ENCODE results near the gene TTC29. TPM values are rescaled to one million over a fixed set of nuclear protein-coding genes. Genes with fewer than 3 reads are reported as not detected.

The TTC29 gene
- total RNA-seq, 1 donor from 2014 or later, result 0.56 TPM

DNA sequence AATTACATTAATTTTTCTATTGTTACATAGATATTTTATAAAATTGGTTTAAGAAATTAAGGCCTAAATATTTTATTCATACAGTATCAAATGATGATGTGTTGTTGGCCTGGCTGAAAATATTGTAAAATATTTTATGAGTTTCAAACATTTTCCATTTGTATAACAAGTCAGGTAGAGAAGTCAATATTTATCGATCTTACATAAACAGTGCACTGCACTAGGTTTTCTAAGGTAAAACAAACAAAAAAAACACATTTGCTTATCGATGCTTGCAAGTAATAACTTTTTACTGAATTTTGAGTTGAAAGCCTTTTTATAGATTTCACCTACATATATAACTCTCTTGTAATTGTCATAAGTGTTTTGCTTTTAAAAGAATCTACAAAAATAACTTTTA lies 7.2 kb upstream of the TTC29 start:
- Mint-ChIP-seq H3K9me3 (no peaks in the 10 kb centered on the region), H3K27ac (no peak overlapping the region), H3K4me1 (no peaks in the 10 kb centered on the region), H3K27me3 (ENCODE audit: low read depth) (peaks cover 5% of the 10 kb centered on the region), H3K4me3 (no peak overlapping the region), H3K36me3 (no peaks in the 10 kb centered on the region)
- DNase-seq (ENCODE audit: low spot score in 2 of 2, unreplicated experiment in 2 of 2), result no peak
- TF ChIP-seq, protein P1, sequence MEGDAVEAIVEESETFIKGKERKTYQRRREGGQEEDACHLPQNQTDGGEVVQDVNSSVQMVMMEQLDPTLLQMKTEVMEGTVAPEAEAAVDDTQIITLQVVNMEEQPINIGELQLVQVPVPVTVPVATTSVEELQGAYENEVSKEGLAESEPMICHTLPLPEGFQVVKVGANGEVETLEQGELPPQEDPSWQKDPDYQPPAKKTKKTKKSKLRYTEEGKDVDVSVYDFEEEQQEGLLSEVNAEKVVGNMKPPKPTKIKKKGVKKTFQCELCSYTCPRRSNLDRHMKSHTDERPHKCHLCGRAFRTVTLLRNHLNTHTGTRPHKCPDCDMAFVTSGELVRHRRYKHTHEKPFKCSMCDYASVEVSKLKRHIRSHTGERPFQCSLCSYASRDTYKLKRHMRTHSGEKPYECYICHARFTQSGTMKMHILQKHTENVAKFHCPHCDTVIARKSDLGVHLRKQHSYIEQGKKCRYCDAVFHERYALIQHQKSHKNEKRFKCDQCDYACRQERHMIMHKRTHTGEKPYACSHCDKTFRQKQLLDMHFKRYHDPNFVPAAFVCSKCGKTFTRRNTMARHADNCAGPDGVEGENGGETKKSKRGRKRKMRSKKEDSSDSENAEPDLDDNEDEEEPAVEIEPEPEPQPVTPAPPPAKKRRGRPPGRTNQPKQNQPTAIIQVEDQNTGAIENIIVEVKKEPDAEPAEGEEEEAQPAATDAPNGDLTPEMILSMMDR (IDR thresholded peaks at IDR 0.05; ENCODE audit: unreplicated experiment), result no peak

DNA sequence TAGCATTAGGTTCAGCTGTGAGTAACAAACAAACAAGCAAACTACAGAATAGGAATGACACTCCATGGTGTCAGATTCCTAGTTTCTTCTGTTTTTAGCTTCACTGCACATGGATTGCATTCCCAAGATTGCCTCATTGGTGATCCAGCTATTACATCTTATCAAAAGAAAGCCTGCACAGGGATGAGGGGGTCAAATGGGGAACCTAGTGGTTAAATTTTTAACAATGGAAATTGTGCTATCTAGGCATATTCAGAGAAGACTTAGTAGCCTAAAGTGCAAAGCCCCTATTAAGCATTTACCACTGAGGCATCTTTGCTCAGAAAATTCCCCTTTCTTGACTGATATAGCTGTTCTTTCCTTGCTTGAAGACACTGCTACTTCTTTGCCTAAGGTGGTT lies 3.9 kb upstream of the TTC29 start:
- DNase-seq (ENCODE audit: low spot score in 2 of 2, unreplicated experiment in 2 of 2), result no peak
- Mint-ChIP-seq H3K4me1 (peaks cover 10% of the 10 kb centered on the region), H3K9me3 (no peaks in the 10 kb centered on the region), H3K27me3 (ENCODE audit: low read depth) (peaks cover 12% of the 10 kb centered on the region), H3K36me3 (no peaks in the 10 kb centered on the region), H3K27ac (no peak overlapping the region), H3K4me3 (no peak overlapping the region)
- TF ChIP-seq, protein P1 (IDR thresholded peaks at IDR 0.05; ENCODE audit: unreplicated experiment), result no peak

DNA sequence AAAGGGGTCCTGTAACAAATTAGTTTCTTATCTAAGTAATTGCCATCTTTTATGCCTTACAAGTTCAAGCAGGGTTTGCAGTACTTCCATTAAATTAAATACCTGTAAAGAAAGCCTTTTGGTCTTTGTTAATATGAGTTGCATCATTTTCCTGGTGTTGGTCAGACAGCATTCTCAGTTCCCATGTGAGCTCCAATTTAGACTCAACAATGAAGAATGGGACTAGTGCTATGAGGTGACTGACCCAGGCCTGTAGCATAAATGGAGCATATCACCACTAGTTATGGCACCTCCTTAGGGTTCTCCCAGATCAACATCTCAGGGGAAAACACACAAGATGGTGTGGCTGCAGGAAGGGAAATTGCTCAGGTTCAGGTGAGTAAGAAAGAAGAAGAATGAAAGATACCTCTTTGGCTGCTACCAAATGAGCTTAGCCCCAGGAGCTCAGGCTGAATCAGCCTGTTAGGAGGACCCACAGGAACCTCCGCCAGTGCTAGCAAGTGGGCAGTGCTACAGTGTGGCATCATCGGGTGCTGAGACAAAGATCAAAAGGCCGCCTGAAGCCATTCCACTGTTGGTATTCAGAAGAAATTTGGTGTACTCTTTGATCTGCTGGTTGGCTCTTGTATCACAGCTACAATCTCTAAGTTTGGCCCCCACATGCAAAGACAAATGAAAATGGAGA lies 1.8 kb downstream of the TTC29 start:
- peaks cover 10% of the 10 kb centered on the region for H3K4me1 Mint-ChIP-seq
- TF ChIP-seq, protein P1 (IDR thresholded peaks at IDR 0.05; ENCODE audit: unreplicated experiment), result no peak
- no peak for DNase-seq (ENCODE audit: low spot score in 2 of 2, unreplicated experiment in 2 of 2)
- H3K36me3 Mint-ChIP-seq, result no peaks in the 10 kb centered on the region
- H3K27ac Mint-ChIP-seq, result no peak overlapping the region
- H3K4me3 Mint-ChIP-seq, result no peak overlapping the region
- peaks cover 8% of the 10 kb centered on the region for H3K9me3 Mint-ChIP-seq
- peaks cover 35% of the 10 kb centered on the region for H3K27me3 Mint-ChIP-seq (ENCODE audit: low read depth)

DNA sequence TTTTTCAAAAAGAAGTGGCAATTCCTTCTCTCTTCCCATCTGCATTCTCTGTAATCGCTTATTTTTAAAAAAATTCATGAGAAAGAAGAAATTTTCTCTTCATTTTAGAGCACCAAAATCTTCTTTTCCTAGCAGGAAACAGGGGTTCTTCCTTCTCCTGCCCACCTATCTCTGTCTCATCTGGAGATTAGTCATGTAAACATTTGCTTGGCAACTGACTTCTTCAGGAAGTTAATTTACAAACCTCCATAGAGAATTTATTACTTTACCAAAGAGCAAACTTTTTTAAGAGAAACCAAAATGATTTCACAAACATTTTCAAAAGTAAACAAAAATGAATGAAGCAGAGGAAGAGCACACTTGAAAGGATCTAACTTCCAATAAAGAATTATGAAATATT lies 13.5 kb downstream of the TTC29 start:
- Mint-ChIP-seq H3K36me3 (no peaks in the 10 kb centered on the region), H3K27me3 (ENCODE audit: low read depth) (peaks cover 2% of the 10 kb centered on the region), H3K4me1 (no peaks in the 10 kb centered on the region), H3K27ac (no peak overlapping the region), H3K4me3 (no peak overlapping the region), H3K9me3 (no peaks in the 10 kb centered on the region)
- TF ChIP-seq, protein P1 (IDR thresholded peaks at IDR 0.05; ENCODE audit: unreplicated experiment), result no peak
- DNase-seq (ENCODE audit: low spot score in 2 of 2, unreplicated experiment in 2 of 2), result no peak

DNA sequence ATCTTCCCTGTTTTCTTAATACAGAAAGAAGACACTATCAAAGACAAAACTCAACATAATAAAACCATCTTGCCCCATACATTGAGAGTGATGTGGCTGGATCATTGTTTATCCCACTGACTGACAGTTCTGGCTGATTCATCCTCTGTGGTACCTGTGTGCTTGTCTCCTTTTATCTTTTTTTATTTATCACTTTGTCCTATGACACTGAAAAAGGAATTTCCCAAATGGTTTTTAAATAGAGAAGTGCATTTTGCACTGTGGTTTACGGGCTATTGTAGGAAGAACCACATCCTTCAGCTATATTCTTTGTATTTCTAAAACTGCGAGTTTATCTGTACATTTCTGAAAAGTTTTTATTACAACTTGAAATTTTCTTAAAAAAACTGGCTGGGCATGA lies 15.0 kb downstream of the TTC29 start:
- H3K36me3 Mint-ChIP-seq, result no peaks in the 10 kb centered on the region
- no peak overlapping the region for H3K27ac Mint-ChIP-seq
- H3K4me1 Mint-ChIP-seq, result no peaks in the 10 kb centered on the region
- no peak overlapping the region for H3K4me3 Mint-ChIP-seq
- no peak for DNase-seq (ENCODE audit: low spot score in 2 of 2, unreplicated experiment in 2 of 2)
- peaks cover 2% of the 10 kb centered on the region for H3K27me3 Mint-ChIP-seq (ENCODE audit: low read depth)
- H3K9me3 Mint-ChIP-seq, result no peaks in the 10 kb centered on the region
- TF ChIP-seq, protein P1 (IDR thresholded peaks at IDR 0.05; ENCODE audit: unreplicated experiment), result no peak

Measured in mesothelial cell of epicardium (in vitro differentiated cells).